Measurements from ENCODE around the gene TRPM2. TPM values are rescaled to one million over a fixed set of nuclear protein-coding genes. Genes with fewer than 3 reads are reported as not detected.

Gene TRPM2
- total and polyA plus RNA-seq, 10 of the 15 experiments (the other 5 are each of a cell fraction or from before 2014, with no cell fraction given): 0.03 to 9.1 (median 2.6) TPM

GRCh38 chr21:44370027-44370735, 16.8 kb downstream of the TRPM2 start (continued):
- TF ChIP-seq BCL3 (IDR thresholded peaks at IDR 0.05; ENCODE audit: borderline replicate concordance, insufficient read depth, low read depth, low read length, poor library complexity, severe bottlenecking) (no peak), ZNF217 (IDR thresholded peaks at IDR 0.05) (no peak)

GRCh38 chr21:44370786-44371410, 17.5 kb downstream of the TRPM2 start:
- no peaks in the 10 kb centered on the region; a peak in 1 of 4 replicates for H3K36me3 ChIP-seq (ENCODE audit: control insufficient read depth in 2 of 2, insufficient read depth in 2 of 2, low read length in 1 of 2)
- in situ Hi-C loops (cut with MboI) (loop anchor here (5.0 kb wide), 1 partner anchor 51 kb away; no protein-coding TSS in a partner anchor), intact Hi-C loops (cut with micrococcal nuclease; ENCODE audit: unreplicated experiment) (no loop called here)
- WGBS (ENCODE audit: insufficient coverage, insufficient replicate concordance, low lambda C conversion rate, missing lambda C conversion rate): 95% methylated on average over 22 of the region's 37 CpGs
- no peak overlapping the region for H2AFZ ChIP-seq (ENCODE audit: control insufficient read depth, low read depth, low read length)
- ChIA-PET CTCF (no interaction called here), RAD21 (ENCODE audit: unreplicated experiment) (no interaction called here), SMC1A (ENCODE audit: uncharacterized antibody, unreplicated experiment) (no interaction called here), POLR2A (no interaction called here)
- DNase-seq (ENCODE audit: low read depth, low spot score) (no peak), FAIRE-seq (no peak), ATAC-seq (no peak)
- no peak overlapping the region for H3K27ac ChIP-seq (ENCODE audit: control insufficient read depth, insufficient read depth)
- H3K79me2 ChIP-seq (ENCODE audit: control insufficient read depth, insufficient read depth, low read length): no peaks in the 10 kb centered on the region
- H3K27me3 ChIP-seq (replicated peaks in 1 of 2; ENCODE audit: control insufficient read depth in 2 of 2, insufficient read depth in 2 of 2, low read length in 1 of 2): no peaks in the 10 kb centered on the region
- no peak overlapping the region for H3K9ac ChIP-seq (ENCODE audit: control insufficient read depth, insufficient read depth, low read length)
- no TSS peak for BruUV-seq (replicated peaks)
- H3K4me1 ChIP-seq (ENCODE audit: control insufficient read depth, insufficient read depth, low read length): peaks cover 3% of the 10 kb centered on the region; the same call in 1 of the 2 replicates
- H3K4me2 ChIP-seq (ENCODE audit: control insufficient read depth, insufficient read depth): no peak overlapping the region
- H3K4me3 ChIP-seq: no peak overlapping the region
- H3K9me3 ChIP-seq (replicated peaks; ENCODE audit: control insufficient read depth, insufficient read depth, low read length): no peaks in the 10 kb centered on the region; the same call in 2 of the 3 replicates
- H4K20me1 ChIP-seq (ENCODE audit: control insufficient read depth, insufficient read depth): no peaks in the 10 kb centered on the region
- no peak for TF ChIP-seq TCF12 (IDR thresholded peaks at IDR 0.05; ENCODE audit: low read depth, low read length)
- TF ChIP-seq SIN3A (IDR thresholded peaks at IDR 0.05; ENCODE audit: low read depth, low read length): no peak
- no peak for TF ChIP-seq NBN (IDR thresholded peaks at IDR 0.05)
- no peak for TF ChIP-seq MLLT1 (IDR thresholded peaks at IDR 0.05)
- no peak for TF ChIP-seq MAX (IDR thresholded peaks at IDR 0.05; ENCODE audit: low read depth, low read length)
- TF ChIP-seq FOXM1 (IDR thresholded peaks at IDR 0.05; ENCODE audit: low read depth, low read length): no peak
- TF ChIP-seq ESRRA (IDR thresholded peaks at IDR 0.05; ENCODE audit: low read length): no peak
- no peak for TF ChIP-seq KAT2A (conservative IDR thresholded peaks at IDR 0.05; ENCODE audit: control insufficient read depth, low read depth, low read length)
- no peak for TF ChIP-seq RUNX3 (IDR thresholded peaks at IDR 0.05; ENCODE audit: low read length)
- no peak for TF ChIP-seq BMI1 (IDR thresholded peaks at IDR 0.05; ENCODE audit: borderline replicate concordance)
- TF ChIP-seq GATAD2B (conservative IDR thresholded peaks at IDR 0.05; ENCODE audit: low read depth): no peak
- no peak for TF ChIP-seq EGR1 (IDR thresholded peaks at IDR 0.05; ENCODE audit: borderline replicate concordance in 1 of 2, low read depth in 2 of 2, low read length in 2 of 2)
- no peak for TF ChIP-seq RFX5 (IDR thresholded peaks at IDR 0.05; ENCODE audit: low read depth, low read length)
- no peak for TF ChIP-seq E2F4 (IDR thresholded peaks at IDR 0.05; ENCODE audit: low read depth, low read length)
- no peak for TF ChIP-seq SPI1 (IDR thresholded peaks at IDR 0.05; ENCODE audit: borderline replicate concordance, insufficient read depth, low read depth, low read length)
- TF ChIP-seq ZNF274 (IDR thresholded peaks at IDR 0.05; ENCODE audit: insufficient read depth, insufficient read length): no peak
- TF ChIP-seq PML (IDR thresholded peaks at IDR 0.05; ENCODE audit: low read length): no peak
